Neural cell (in vitro differentiated cells): ENCODE measurements around the gene AMPH. TPM values are rescaled to one million over a fixed set of nuclear protein-coding genes. Genes with fewer than 3 reads are reported as not detected.

Experiments used
- H2AFZ ChIP-seq: fragments of 200-600, 300-800 bp; sonication (generic), shearing (Covaris generic); 2 replicates; pipeline ENCODE4 v1.6.0; 2014; ENCODE audit warnings: low read depth, mild to moderate bottlenecking, antibody characterized with exemption, low read length, moderate library complexity
- H3F3A ChIP-seq: fragments of 200-600 bp; shearing (Covaris generic); 2 replicates; pipeline ENCODE4 v1.6.1; 2016; ENCODE audit warnings: mild to moderate bottlenecking, moderate library complexity, mixed read lengths, antibody characterized with exemption, low read length; ENCODE audit not compliant: insufficient read depth, poor library complexity, severe bottlenecking
- H3K27ac ChIP-seq: fragments of 200-600, 300-800 bp; sonication (generic), shearing (Covaris generic); 2 replicates; pipeline ENCODE4 v1.5.1; 2014; ENCODE audit warnings: mild to moderate bottlenecking, low read length, moderate library complexity
- H3K27me3 ChIP-seq: fragments of 300-800, 200-600 bp; sonication (generic), shearing (Covaris generic); 2 replicates; pipeline ENCODE4 v1.6.0; 2014; ENCODE audit warnings: mild to moderate bottlenecking, low read depth, low read length, moderate library complexity; ENCODE audit not compliant: insufficient read depth
- H3K36me3 ChIP-seq: fragments of 300-800, 200-600 bp; sonication (generic), shearing (Covaris generic); 2 replicates; pipeline ENCODE4 v1.5.1; 2014; ENCODE audit warnings: mild to moderate bottlenecking, antibody characterized with exemption, low read length, moderate library complexity; ENCODE audit not compliant: insufficient read depth
- H3K4me2 ChIP-seq: fragments of 300-800, 200-600 bp; sonication (generic), shearing (Covaris generic); 2 replicates; pipeline ENCODE4 v1.6.0; 2014; ENCODE audit warnings: mild to moderate bottlenecking, low read length
- H3K4me3 ChIP-seq: fragments of 300-800, 200-600 bp; sonication (generic), shearing (Covaris generic); 2 replicates; pipeline ENCODE4 v1.5.1; 2014; ENCODE audit warnings: mild to moderate bottlenecking, low read length, moderate library complexity
- H3K79me2 ChIP-seq: fragments of 200-600 bp; shearing (Covaris generic); replicated peaks from 2 replicates; pipeline ENCODE4 v1.6.0; 2014; ENCODE audit warnings: mild to moderate bottlenecking, low read length, moderate library complexity; ENCODE audit not compliant: insufficient read depth
- H3K9ac ChIP-seq: fragments of 300-800, 200-600 bp; sonication (generic), shearing (Covaris generic); 2 replicates; pipeline ENCODE4 v1.6.1; 2016; ENCODE audit warnings: mild to moderate bottlenecking, low read length, mixed read lengths
- H3K9me2 ChIP-seq: fragments of 200-600 bp; shearing (Covaris generic); 2 replicates; pipeline ENCODE4 v1.6.1; 2016; ENCODE audit warnings: mild to moderate bottlenecking, low read length, mixed read lengths; ENCODE audit not compliant: insufficient read depth
- H3K9me3 ChIP-seq: fragments of 200-600, 300-800 bp; sonication (generic), shearing (Covaris generic); 2 replicates; pipeline ENCODE4 v1.6.1; 2016; ENCODE audit warnings: mild to moderate bottlenecking, mixed run types, low read length, moderate library complexity, mixed read lengths
- H4K20me1 ChIP-seq: fragments of 200-600 bp; shearing (Covaris generic); 2 replicates; pipeline ENCODE4 v1.6.1; 2016; ENCODE audit warnings: mild to moderate bottlenecking, mixed run types; ENCODE audit not compliant: insufficient read depth
- CTCF ChIP-seq: fragments of 450-650 bp; IDR thresholded peaks from 2 replicates; pipeline ENCODE4 v1.5.1; 2014; ENCODE audit warnings: antibody characterized with exemption, mild to moderate bottlenecking, moderate library complexity; ENCODE audit not compliant: poor library complexity, severe bottlenecking
- EP300 ChIP-seq: fragments of 450-650 bp; conservative IDR thresholded peaks from 2 replicates; pipeline ENCODE4 v1.6.1; 2014; ENCODE audit warnings: antibody characterized with exemption, mild to moderate bottlenecking, moderate library complexity; ENCODE audit not compliant: poor library complexity, severe bottlenecking
- EZH2 ChIP-seq: fragments of 200-600, 300-800 bp; shearing (Covaris generic), sonication (generic); IDR thresholded peaks from 2 replicates; pipeline ENCODE4 v1.6.1; 2014; ENCODE audit warnings: antibody characterized with exemption, low read length, borderline replicate concordance, mild to moderate bottlenecking; ENCODE audit not compliant: insufficient read depth, poor library complexity, severe bottlenecking
- MXI1 ChIP-seq: fragments of 450-650 bp; conservative IDR thresholded peaks from 2 replicates; pipeline ENCODE4 v1.6.1; 2014; ENCODE audit warnings: antibody characterized with exemption, mild to moderate bottlenecking; ENCODE audit not compliant: poor library complexity, severe bottlenecking
- POLR2AphosphoS5 ChIP-seq: IDR thresholded peaks from 2 replicates; pipeline ENCODE4 v1.6.1; 2012
- RAD21 ChIP-seq: fragments of 450-650 bp; conservative IDR thresholded peaks from 2 replicates; pipeline ENCODE4 v1.6.1; 2014; ENCODE audit warnings: antibody characterized with exemption, mild to moderate bottlenecking, moderate library complexity
- REST ChIP-seq: IDR thresholded peaks from 2 replicates; pipeline ENCODE4 v1.6.1; 2012; ENCODE audit warnings: borderline replicate concordance
- SMC3 ChIP-seq: fragments of 450-650 bp; conservative IDR thresholded peaks from 2 replicates; pipeline ENCODE4 v1.6.1; 2014; ENCODE audit warnings: antibody characterized with exemption, mild to moderate bottlenecking, moderate library complexity; ENCODE audit not compliant: poor library complexity
- TAF1 ChIP-seq: IDR thresholded peaks from 2 replicates; pipeline ENCODE4 v1.6.1; 2012; ENCODE audit warnings: low read depth
- polyA plus RNA-seq: library from polyadenylated mRNA; depleted of rRNA; stranded (reverse); fragments of >200 nt; gene quantifications from 2 replicates; pipeline ENCODE4 v1.2.3, GENCODE V29; 2014

The AMPH gene
- polyA plus RNA-seq, 1 donor from 2014 or later = 33.7 TPM

- Histone ChIP-seq H3K9me2 (no peaks in the 10 kb centered on the region), H2AFZ (no peak overlapping the region), H3K27ac (no peak overlapping the region), H3K79me2 (no peaks in the 10 kb centered on the region), H3K9me3 (no peaks in the 10 kb centered on the region), H4K20me1 (no peaks in the 10 kb centered on the region), H3K4me2 (no peak overlapping the region), H3K9ac (no peak overlapping the region), H3K27me3 (no peaks in the 10 kb centered on the region), H3K4me3 (no peak overlapping the region), H3F3A (no peaks in the 10 kb centered on the region), H3K36me3 (peaks cover 6% of the 10 kb centered on the region)
- TF ChIP-seq EZH2 (no peak), REST (no peak), RAD21 (no peak), TAF1 (no peak), CTCF (no peak), MXI1 (no peak)
These were observed 203.8 kb downstream of the AMPH start for GRCh38 chr7:38427279-38427955.

GRCh38 chr7:38425509-38425908 lies 205.7 kb downstream of the AMPH start:
- Histone ChIP-seq H3F3A (no peaks in the 10 kb centered on the region), H3K9ac (no peak overlapping the region), H3K4me2 (no peak overlapping the region), H3K27me3 (no peaks in the 10 kb centered on the region), H3K4me3 (no peak overlapping the region), H3K9me3 (no peaks in the 10 kb centered on the region), H3K27ac (no peak overlapping the region), H2AFZ (no peak overlapping the region), H3K36me3 (peaks cover 6% of the 10 kb centered on the region), H4K20me1 (no peaks in the 10 kb centered on the region), H3K79me2 (no peaks in the 10 kb centered on the region), H3K9me2 (no peaks in the 10 kb centered on the region)
- TF ChIP-seq EP300 = no peak
- TF ChIP-seq RAD21 = no peak
- no peak for TF ChIP-seq SMC3
- TF ChIP-seq TAF1 = no peak
- no peak for TF ChIP-seq MXI1
- TF ChIP-seq POLR2AphosphoS5 = no peak
- TF ChIP-seq REST = no peak
- no peak for TF ChIP-seq CTCF
- TF ChIP-seq EZH2 = no peak
